ENCODE measurements around the gene PVALB. TPM values are rescaled to one million over a fixed set of nuclear protein-coding genes. Genes with fewer than 3 reads are reported as not detected.
A peak's percentile ranks its signal among the peaks of the same experiment; 100 is the strongest.

PVALB gene
- total RNA-seq, 1 experiment from 2014 or later, result not detected

DNA sequence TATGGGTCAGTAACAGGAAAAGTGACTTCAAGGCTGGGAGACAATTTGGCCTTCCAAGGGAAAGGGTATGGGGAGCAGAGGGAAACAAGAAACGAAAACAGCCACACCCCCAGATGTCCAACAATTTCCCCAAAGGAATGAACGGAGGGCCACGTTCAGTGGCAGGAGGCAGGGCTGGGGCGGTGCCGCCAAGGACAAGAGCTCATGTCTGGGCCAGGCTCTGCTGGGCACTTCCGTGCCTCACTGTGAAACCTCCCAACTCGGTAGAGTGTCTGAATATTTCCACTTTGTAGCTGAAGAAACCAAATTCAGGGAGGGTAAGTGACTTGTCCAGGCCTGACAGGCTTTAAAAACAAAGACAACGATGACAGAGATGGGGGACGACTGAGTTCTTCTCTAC, 52.8 kb downstream of the PVALB start:
- no peaks in the 10 kb centered on the region for H3K27me3 ChIP-seq (ENCODE audit: low read length)
- no peak overlapping the region for H3K27ac ChIP-seq (ENCODE audit: low read length)
- H3K4me2 ChIP-seq (ENCODE audit: low read depth, low read length, poor library complexity, severe bottlenecking), result no peak overlapping the region
- DNase-seq, result no peak
- no peaks in the 10 kb centered on the region for H3K9me2 ChIP-seq (replicated peaks; ENCODE audit: insufficient read depth, low read length)
- no peaks in the 10 kb centered on the region for H3K36me3 ChIP-seq (ENCODE audit: insufficient read depth, low read length)
- no peaks in the 10 kb centered on the region for H3K4me1 ChIP-seq (ENCODE audit: low read length)
- no peaks in the 10 kb centered on the region for H3K9me3 ChIP-seq (ENCODE audit: low read length)
- no peaks in the 10 kb centered on the region for H4K20me1 ChIP-seq (ENCODE audit: insufficient read depth, low read depth, low read length)
- H3K79me2 ChIP-seq (ENCODE audit: low read length), result no peaks in the 10 kb centered on the region
- H2AFZ ChIP-seq (ENCODE audit: low read length), result no peak overlapping the region
- no peak overlapping the region for H3K4me3 ChIP-seq (ENCODE audit: low read length)
- H3K9ac ChIP-seq (ENCODE audit: low read length), result no peak overlapping the region

DNA sequence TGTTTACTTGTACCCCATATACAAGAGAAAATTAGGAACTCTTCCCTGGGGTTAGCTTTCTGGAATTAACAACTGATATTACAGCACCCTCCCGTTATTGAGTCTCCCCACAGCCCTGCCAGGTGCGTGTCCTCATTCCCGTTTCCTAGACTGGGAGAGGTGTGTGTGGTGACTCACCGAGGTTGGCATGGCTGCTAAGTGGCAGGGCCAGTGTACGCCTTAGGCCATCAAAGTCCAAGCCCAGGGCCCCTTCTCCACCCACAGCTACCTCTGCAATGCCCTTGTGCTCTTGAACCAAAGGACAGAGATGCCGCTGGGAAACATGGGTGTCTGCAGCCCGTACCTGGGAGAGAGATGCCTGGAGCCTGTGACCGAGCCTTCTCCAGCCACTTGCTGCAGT, 53.3 kb downstream of the PVALB start:
- Histone ChIP-seq H3K9ac (ENCODE audit: low read length) (no peak overlapping the region), H3K4me2 (ENCODE audit: low read depth, low read length, poor library complexity, severe bottlenecking) (no peak overlapping the region), H2AFZ (ENCODE audit: low read length) (no peak overlapping the region), H3K9me2 (replicated peaks; ENCODE audit: insufficient read depth, low read length) (no peaks in the 10 kb centered on the region), H3K4me1 (ENCODE audit: low read length) (no peaks in the 10 kb centered on the region), H3K36me3 (ENCODE audit: insufficient read depth, low read length) (no peaks in the 10 kb centered on the region), H3K27ac (ENCODE audit: low read length) (no peak overlapping the region), H3K4me3 (ENCODE audit: low read length) (no peak overlapping the region), H4K20me1 (ENCODE audit: insufficient read depth, low read depth, low read length) (no peaks in the 10 kb centered on the region), H3K9me3 (ENCODE audit: low read length) (no peaks in the 10 kb centered on the region), H3K79me2 (ENCODE audit: low read length) (no peaks in the 10 kb centered on the region), H3K27me3 (ENCODE audit: low read length) (no peaks in the 10 kb centered on the region)
- DNase-seq, result no peak

DNA sequence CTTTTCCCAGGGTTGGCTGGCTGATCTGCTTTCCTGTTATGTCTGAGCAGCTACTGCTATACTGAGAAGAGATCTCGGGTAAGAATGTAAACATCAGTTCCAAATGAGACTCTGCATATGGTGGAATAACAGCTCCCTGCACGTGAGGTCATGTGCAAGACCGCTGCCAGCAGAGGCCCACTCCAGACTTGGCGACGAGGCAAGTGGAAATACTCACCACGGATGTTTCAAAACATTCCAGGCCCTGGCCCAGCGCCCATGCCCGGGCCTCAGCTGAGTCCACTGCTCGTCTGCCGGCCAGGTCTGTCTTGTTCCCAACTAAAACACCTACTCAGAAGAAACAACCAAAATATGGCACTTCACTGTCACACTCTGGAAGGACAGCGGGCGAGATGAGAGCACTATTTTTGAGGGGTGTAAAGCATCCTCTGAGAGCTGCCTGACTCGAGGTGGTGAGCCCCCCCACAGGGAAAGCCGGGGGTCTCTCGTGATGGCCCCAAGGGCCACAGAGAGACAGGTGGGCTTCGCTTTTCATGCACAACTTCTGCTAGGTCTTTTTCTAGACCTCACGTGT, 54.1 kb downstream of the PVALB start:
- no peaks in the 10 kb centered on the region for H3K9me2 ChIP-seq (replicated peaks; ENCODE audit: insufficient read depth, low read length)
- no peak overlapping the region for H3K9ac ChIP-seq (ENCODE audit: low read length)
- H3K4me3 ChIP-seq (ENCODE audit: low read length), result no peak overlapping the region

DNA sequence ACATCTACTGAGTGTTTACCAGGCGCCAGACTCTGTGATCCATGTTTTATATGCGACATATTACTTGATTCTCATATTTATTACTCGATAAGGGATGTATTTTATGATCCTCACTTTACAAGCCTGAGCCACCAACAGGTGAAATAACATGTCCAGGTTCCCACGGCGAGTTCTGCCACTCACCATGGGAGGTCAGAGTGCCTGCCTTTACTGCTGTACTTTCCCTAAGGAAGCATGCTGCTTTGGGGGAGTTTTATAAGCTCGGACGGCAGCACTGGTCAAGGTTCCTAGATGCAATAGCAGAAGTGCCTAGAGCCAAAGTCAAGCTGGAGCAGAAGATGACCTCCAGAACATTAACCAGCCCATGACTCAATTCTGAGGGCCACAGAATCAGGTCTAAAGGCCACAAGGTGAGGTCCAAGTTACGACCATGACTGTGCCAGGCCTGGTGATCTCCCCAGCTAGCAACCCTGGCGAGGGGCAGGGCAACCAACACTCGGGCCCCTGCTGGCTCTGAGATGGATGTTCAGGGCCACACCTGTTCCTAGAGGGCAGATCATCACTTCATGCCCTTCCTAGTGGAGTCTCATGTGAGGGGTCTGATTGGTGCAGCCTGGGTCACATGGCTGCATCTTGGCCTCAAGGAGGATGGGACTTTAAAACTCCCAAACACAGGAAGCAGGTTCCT, 55.1 kb downstream of the PVALB start:
- Histone ChIP-seq H3K4me3 (ENCODE audit: low read length) (no peak overlapping the region), H3K9me2 (replicated peaks; ENCODE audit: insufficient read depth, low read length) (no peaks in the 10 kb centered on the region), H3K9ac (ENCODE audit: low read length) (no peak overlapping the region), H3K4me2 (ENCODE audit: low read depth, low read length, poor library complexity, severe bottlenecking) (no peak overlapping the region), H3K27me3 (ENCODE audit: low read length) (no peaks in the 10 kb centered on the region), H3K4me1 (ENCODE audit: low read length) (no peaks in the 10 kb centered on the region), H3K9me3 (ENCODE audit: low read length) (no peaks in the 10 kb centered on the region), H3K36me3 (ENCODE audit: insufficient read depth, low read length) (no peaks in the 10 kb centered on the region), H3K27ac (ENCODE audit: low read length) (no peak overlapping the region), H4K20me1 (ENCODE audit: insufficient read depth, low read depth, low read length) (no peaks in the 10 kb centered on the region), H2AFZ (ENCODE audit: low read length) (no peak overlapping the region), H3K79me2 (ENCODE audit: low read length) (no peaks in the 10 kb centered on the region)
- peak; percentile 33 for DNase-seq

More for the DNA sequence above, 54.1 kb downstream of the PVALB start:
- H3K4me2 ChIP-seq (ENCODE audit: low read depth, low read length, poor library complexity, severe bottlenecking), result no peak overlapping the region
- H2AFZ ChIP-seq (ENCODE audit: low read length), result no peak overlapping the region
- no peaks in the 10 kb centered on the region for H3K9me3 ChIP-seq (ENCODE audit: low read length)
- no peaks in the 10 kb centered on the region for H3K79me2 ChIP-seq (ENCODE audit: low read length)
- H3K36me3 ChIP-seq (ENCODE audit: insufficient read depth, low read length), result no peaks in the 10 kb centered on the region
- H3K27me3 ChIP-seq (ENCODE audit: low read length), result no peaks in the 10 kb centered on the region
- no peaks in the 10 kb centered on the region for H4K20me1 ChIP-seq (ENCODE audit: insufficient read depth, low read depth, low read length)
- no peak overlapping the region for H3K27ac ChIP-seq (ENCODE audit: low read length)
- H3K4me1 ChIP-seq (ENCODE audit: low read length), result no peaks in the 10 kb centered on the region
- peak; percentile 27 for DNase-seq

DNA sequence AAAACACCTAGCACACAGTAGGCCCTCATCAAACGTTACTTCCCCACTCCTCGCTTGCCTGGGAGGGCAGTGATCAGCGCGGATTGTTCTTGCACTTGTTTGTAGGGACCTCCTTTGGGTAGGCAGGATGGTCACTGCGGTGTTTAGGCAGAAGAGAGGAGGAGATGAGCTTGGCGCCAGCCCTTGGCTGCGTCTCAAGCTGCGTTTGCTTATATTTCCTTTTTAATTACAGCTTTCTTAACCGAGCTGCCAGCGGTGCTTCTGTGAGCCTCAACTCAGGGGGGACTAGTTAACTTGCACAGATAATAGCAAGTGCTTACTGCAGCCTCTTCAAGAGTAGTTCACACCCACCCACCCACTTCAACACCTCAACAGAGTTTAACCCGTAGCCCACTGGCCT, 56.0 kb downstream of the PVALB start:
- no peaks in the 10 kb centered on the region for H3K9me3 ChIP-seq (ENCODE audit: low read length)
- H3K27ac ChIP-seq (ENCODE audit: low read length), result no peak overlapping the region
- H3K27me3 ChIP-seq (ENCODE audit: low read length), result no peaks in the 10 kb centered on the region
- no peaks in the 10 kb centered on the region for H3K4me1 ChIP-seq (ENCODE audit: low read length)
- no peak for DNase-seq
- no peak overlapping the region for H2AFZ ChIP-seq (ENCODE audit: low read length)
- H3K4me2 ChIP-seq (ENCODE audit: low read depth, low read length, poor library complexity, severe bottlenecking), result no peak overlapping the region
- no peak overlapping the region for H3K9ac ChIP-seq (ENCODE audit: low read length)
- no peaks in the 10 kb centered on the region for H3K79me2 ChIP-seq (ENCODE audit: low read length)
- H3K9me2 ChIP-seq (replicated peaks; ENCODE audit: insufficient read depth, low read length), result no peaks in the 10 kb centered on the region
- no peak overlapping the region for H3K4me3 ChIP-seq (ENCODE audit: low read length)
- H4K20me1 ChIP-seq (ENCODE audit: insufficient read depth, low read depth, low read length), result no peaks in the 10 kb centered on the region
- no peaks in the 10 kb centered on the region for H3K36me3 ChIP-seq (ENCODE audit: insufficient read depth, low read length)

DNA sequence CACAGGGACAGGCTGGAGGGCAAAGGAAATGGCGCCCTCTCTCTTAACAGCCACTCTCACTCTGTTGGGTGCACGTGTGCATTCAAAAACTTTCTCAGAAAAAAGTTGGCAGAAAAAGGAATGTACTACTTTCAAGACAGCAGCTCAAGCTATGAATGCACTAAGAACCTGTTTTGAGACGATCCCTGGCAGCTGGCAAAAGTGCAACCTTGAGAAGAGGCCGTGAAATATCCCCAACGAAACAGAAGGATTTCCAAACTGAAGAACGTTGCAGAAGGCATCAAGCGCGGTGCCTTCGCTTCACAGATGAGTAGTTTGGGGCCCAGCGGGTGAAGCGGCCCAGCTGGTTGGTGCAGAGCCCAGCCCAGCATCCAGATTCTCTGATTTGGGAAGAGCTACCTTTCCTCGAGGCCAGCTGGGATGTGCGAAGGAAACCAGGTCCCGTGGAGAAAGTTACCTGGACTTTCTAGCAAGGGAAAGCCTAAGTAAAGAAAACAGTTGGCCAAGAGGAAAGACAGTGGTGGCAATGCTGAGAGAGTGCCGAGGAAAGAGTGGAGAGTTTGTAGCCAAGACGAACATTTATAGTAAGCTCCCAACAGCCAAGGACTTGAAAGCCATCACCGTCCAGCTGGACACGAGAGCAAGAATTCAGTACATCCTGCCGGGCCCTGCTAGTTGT, 57.2 kb downstream of the PVALB start:
- Histone ChIP-seq H3K9me3 (ENCODE audit: low read length) (no peaks in the 10 kb centered on the region), H3K36me3 (ENCODE audit: insufficient read depth, low read length) (no peaks in the 10 kb centered on the region), H4K20me1 (ENCODE audit: insufficient read depth, low read depth, low read length) (no peaks in the 10 kb centered on the region), H3K79me2 (ENCODE audit: low read length) (no peaks in the 10 kb centered on the region), H3K4me2 (ENCODE audit: low read depth, low read length, poor library complexity, severe bottlenecking) (no peak overlapping the region), H3K4me1 (ENCODE audit: low read length) (no peaks in the 10 kb centered on the region), H3K27me3 (ENCODE audit: low read length) (no peaks in the 10 kb centered on the region), H3K4me3 (ENCODE audit: low read length) (no peak overlapping the region), H3K27ac (ENCODE audit: low read length) (no peak overlapping the region), H2AFZ (ENCODE audit: low read length) (no peak overlapping the region), H3K9ac (ENCODE audit: low read length) (no peak overlapping the region), H3K9me2 (replicated peaks; ENCODE audit: insufficient read depth, low read length) (no peaks in the 10 kb centered on the region)
- no peak for DNase-seq

DNA sequence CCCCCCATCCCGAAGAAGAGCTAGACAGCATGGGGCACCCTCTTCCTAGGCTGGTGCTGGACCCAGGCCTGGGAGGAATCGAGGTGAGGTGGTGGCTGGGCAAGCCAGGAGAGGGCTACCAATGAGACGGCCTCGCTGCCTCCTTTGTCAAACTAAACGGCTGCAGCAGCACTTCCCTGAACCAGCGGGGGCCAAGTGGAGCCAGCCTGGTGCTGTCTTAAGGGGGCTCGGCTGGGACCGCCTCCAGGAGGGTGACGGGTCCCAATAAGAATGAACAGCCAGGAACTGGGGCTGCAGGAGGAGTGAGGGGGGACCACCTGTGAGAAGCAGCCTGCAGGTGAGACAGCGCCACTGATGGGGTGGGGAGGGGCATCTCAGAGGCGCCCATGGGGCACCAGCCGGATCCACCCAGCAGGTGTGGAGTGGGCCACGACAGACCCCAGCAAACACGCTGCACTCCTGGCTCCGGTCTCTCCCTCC, 58.0 kb downstream of the PVALB start:
- Histone ChIP-seq H3K79me2 (ENCODE audit: low read length) (no peaks in the 10 kb centered on the region), H3K27me3 (ENCODE audit: low read length) (no peaks in the 10 kb centered on the region), H3K36me3 (ENCODE audit: insufficient read depth, low read length) (no peaks in the 10 kb centered on the region), H2AFZ (ENCODE audit: low read length) (no peak overlapping the region), H3K9me2 (replicated peaks; ENCODE audit: insufficient read depth, low read length) (no peaks in the 10 kb centered on the region), H3K9ac (ENCODE audit: low read length) (no peak overlapping the region), H3K9me3 (ENCODE audit: low read length) (no peaks in the 10 kb centered on the region), H4K20me1 (ENCODE audit: insufficient read depth, low read depth, low read length) (no peaks in the 10 kb centered on the region), H3K4me1 (ENCODE audit: low read length) (no peaks in the 10 kb centered on the region), H3K4me2 (ENCODE audit: low read depth, low read length, poor library complexity, severe bottlenecking) (no peak overlapping the region), H3K27ac (ENCODE audit: low read length) (no peak overlapping the region), H3K4me3 (ENCODE audit: low read length) (no peak overlapping the region)
- DNase-seq, result peak; percentile 19

DNA sequence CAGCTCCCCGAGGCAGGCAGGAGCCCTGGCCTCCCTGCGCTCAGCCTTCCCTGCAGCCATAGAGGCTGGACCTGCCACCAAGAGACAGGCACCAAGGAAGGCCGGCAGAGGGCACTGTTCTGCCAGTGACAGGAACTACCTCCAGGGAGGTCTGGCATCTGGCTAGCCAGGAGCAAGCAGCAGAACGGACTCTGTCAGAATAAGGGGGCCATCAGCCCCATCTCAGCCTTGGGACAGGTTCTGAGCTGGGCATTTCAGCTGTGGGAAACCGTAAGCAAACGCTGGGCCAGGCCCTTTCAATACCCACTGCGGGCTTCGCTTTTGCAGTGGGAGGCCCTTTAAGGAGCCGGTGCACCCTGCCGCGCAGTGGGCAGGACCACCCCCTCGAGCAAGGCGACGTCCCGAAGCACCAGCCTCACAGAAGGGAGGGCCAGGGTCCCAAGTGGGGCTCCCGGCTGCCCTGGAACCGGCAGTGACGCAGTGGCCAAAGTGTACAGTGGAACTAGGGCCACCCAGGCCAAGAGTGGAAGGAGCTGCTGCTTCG, 59.1 kb downstream of the PVALB start:
- H3K4me2 ChIP-seq (ENCODE audit: low read depth, low read length, poor library complexity, severe bottlenecking), result no peak overlapping the region
- no peaks in the 10 kb centered on the region for H3K9me3 ChIP-seq (ENCODE audit: low read length)
- H4K20me1 ChIP-seq (ENCODE audit: insufficient read depth, low read depth, low read length), result no peaks in the 10 kb centered on the region
- H3K4me3 ChIP-seq (ENCODE audit: low read length), result no peak overlapping the region
- no peaks in the 10 kb centered on the region for H3K27me3 ChIP-seq (ENCODE audit: low read length)
- H3K9ac ChIP-seq (ENCODE audit: low read length), result no peak overlapping the region
- H3K4me1 ChIP-seq (ENCODE audit: low read length), result no peaks in the 10 kb centered on the region
- DNase-seq, result peak; percentile 88
- no peaks in the 10 kb centered on the region for H3K79me2 ChIP-seq (ENCODE audit: low read length)
- H3K9me2 ChIP-seq (replicated peaks; ENCODE audit: insufficient read depth, low read length), result no peaks in the 10 kb centered on the region
- H3K36me3 ChIP-seq (ENCODE audit: insufficient read depth, low read length), result no peaks in the 10 kb centered on the region
- no peak overlapping the region for H2AFZ ChIP-seq (ENCODE audit: low read length)
- no peak overlapping the region for H3K27ac ChIP-seq (ENCODE audit: low read length)

Measured in Karpas-422 (cell line).